Measurements from ENCODE around the gene NQO1.
"Not testable (repeated sequence)": the region's sequence is repeated elsewhere in the genome, so short reads cannot be mapped to it uniquely, and the experiment has no call there.

Gene NQO1

GRCh38 chr16:69726313-69727060 is at the start of gene NQO1:
TSS of gene NQO1 (minus strand) at chr16:69726560. CDS start at chr16:69726439, 121 bp downstream.
- DNase-seq: peak; percentile 87

DNA sequence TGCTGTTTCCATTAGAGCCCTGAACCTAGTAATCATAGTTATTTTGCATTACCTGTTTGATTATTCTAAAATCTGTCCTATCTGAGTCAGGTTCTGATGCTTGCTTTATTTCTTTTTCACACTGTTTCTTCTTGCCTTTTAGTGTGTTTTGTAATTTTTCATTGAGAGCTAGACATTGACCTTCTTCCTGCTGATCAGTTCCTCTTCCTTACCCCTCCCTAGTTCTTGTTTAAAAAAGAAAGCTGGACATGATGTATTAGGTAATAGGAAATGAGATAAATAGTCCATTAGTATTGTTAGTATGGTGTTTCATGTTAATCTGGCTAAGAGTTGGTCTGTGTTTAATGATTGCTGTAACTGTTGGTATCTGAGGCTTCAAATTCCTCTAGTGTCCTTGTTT is 49.2 kb upstream of the NQO1 start:
- DNase-seq: no peak

DNA sequence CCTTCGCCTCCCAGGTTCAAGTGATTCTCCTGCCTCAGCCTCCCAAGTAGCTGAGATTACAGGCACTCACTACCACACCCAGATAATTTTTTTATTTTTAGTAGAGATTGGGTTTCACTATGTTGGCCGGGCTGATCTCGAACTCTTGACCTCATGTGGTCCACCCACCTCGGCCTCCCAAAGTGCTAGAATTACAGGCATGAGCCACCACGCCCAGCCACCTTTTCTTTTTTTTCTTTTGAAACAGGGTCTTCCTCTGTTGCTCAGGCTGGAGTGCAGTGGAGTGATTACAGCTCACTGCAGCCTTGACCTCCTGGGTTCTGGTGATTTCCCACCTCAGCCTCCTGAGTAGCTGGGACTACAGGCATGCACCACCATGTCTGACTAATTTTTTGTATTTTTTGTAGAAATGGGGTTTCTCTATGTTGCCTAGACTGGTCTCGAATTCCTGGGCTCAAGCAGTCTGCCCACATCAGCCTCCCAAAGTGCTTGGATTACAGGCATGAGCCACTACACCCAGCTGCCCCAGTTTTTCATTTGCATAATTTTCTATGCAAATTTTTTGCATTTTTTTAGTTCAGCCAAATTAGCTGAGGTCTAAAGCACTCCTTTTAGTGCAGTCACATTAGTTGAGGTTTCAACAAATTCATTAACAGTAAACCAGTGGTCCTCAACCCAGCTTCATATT is 47.0 kb upstream of the NQO1 start:
- DNase-seq: no peak

- no peak for DNase-seq
Observed at GRCh38 chr16:69771651-69771967, 45.2 kb upstream of the NQO1 start.

DNA sequence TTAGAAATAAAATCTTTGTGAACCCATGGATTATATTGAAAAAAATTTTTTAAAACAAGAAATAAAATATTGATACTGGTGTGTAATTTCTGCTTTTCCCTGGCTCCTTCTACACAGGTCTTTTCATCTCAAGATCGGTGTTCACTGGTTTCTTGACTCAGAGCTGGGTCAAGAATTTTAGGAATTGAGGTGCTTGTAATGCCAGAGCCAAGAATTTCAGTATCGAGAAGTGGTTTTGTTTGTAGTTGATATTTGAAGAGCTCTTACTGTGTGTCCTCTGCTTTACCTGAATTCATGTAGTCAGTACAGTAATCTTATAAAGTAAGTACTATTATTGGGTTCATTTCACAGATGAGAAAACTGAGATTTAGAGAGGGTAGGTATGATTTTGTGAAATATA is 43.0 kb upstream of the NQO1 start:
- no peak for DNase-seq

- no peak for DNase-seq
Observed at GRCh38 chr16:69768666-69769065, 42.3 kb upstream of the NQO1 start.

GRCh38 chr16:69767459-69768229 is 41.3 kb upstream of the NQO1 start:
- no peak for DNase-seq

- DNase-seq: no peak
Observed at GRCh38 chr16:69763599-69763942, 37.2 kb upstream of the NQO1 start.

DNA sequence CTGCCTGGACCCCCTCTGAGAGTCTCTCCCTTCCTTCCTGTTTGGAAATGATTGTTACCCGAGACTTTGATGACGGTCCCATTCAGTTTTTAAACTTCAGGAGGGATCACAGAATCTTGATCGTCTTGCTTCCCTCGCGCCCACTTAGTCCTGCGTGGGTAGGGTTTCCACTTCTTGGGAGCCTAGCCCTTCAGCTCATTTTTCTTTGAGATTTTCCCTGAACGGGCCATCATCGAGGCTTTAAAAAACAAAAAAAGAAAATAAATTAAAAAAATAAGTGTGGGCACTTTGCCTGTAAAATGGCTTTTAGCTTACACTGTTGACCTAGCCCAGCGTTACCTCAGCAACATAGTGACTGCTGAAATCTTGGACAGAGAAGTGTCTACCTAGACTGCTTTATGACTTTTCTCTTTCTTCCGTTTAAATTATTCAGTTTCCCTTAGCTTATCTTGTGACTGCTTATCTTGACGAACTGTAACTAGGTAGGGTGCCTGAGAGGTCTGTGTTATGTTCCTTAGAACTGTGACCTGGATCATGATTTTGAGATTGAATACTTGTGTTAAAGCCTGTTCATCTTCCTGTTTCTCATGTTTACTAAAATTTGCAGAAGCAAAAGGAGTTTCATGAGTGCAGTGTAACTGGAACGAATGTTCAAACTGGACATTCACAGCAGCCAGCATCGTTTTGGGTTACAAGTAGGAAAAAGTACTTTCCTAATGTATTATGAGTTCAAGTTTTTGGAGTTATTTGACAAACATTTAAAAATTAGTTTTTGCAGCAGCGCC is 36.6 kb upstream of the NQO1 start:
- DNase-seq: peak; percentile 29

GRCh38 chr16:69761983-69762813 is 35.8 kb upstream of the NQO1 start, which contains the start of gene WWP2:
TSS of gene WWP2 (plus strand) at chr16:69762332. CDS start at chr16:69787011, 24,679 bp downstream.
- DNase-seq: peak; percentile 84

- not testable (repeated sequence) for DNase-seq
Observed at GRCh38 chr16:69757375-69757774, 31.0 kb upstream of the NQO1 start.

DNA sequence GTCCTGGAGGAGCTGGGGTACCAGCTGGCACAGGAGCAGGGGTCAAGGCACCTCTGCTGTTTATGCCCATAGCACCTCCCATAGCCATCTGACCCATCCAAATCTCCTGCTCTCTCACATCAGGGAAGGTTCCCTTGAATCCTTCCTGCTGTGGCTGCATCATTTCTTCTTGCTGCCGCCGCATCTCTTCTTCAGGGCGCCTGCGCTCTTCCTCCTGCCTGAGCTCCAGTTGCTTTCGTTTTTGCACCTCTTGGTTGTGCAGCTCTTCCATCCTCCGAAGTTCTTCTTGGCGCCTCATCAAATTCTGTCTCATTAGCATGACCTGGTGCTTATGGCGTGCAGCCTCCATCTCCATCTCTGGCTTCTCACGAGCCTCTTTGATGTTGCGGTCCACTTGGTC is 30.3 kb upstream of the NQO1 start:
- DNase-seq: no peak

DNA sequence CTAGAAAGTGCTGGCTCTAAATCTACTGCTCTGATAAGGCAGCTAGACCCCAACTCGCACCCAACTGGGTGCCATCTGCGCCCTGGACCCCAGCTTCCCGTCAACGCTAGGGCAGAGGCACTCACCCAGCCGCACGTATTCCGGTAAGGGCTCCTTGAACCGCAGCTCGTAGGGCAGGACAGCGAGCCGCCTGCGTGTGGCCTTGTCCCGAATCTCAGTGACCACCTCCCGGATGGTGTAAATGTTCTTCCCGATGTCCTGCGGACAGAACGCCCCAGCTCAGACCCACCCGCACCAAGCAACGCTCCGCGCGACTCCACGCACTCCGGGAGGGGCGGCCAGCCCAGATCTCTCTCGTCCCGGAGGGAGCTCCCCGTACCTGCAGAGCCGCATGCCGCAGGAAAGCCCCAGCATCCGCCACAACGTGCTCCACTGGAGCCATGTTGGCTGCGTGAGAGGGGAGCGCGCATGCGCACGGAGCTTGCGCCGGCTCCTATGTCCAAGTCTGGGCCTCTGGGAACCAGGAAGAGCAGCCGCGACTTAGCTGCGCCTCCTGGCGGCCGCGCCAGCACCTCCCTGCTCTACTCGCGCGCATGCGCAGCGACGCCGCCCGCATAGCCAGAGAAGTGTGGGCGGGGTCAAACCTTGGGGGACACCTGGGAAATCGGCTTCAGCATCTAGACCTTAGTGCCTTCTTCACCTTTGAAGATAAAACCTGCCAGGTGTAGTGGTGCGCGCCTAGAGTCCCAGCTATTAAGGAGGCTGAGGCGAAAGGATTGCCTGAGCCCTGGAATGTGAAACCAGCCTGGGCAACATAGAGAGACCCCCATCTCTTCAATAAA is 28.3 kb upstream of the NQO1 start, which contains the start of gene NOB1:
Gene NOB1, minus strand, starts transcription at position 458 of the 842 bp plus-strand sequence. Its CDS starts 16 bp downstream, at position 442.
- peak; percentile 98 for DNase-seq

DNA sequence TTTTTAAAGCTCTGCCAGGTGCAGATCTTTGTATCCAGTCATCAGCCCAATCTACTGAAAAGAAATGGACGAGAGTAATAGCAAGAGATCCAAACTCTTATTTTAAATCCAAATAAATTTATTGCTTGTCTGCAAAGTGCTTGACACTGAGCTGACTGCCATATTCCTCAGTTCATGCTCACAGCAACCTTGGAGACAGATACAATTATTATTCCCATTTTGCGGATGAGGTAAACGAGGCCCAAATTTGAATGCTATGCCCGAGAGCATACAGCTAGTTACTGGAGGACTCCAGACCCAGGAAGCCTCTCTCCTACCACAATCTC is 27.7 kb upstream of the NQO1 start:
- no peak for DNase-seq

- no peak for DNase-seq
Observed at GRCh38 chr16:69748694-69749345, 22.5 kb upstream of the NQO1 start.

DNA sequence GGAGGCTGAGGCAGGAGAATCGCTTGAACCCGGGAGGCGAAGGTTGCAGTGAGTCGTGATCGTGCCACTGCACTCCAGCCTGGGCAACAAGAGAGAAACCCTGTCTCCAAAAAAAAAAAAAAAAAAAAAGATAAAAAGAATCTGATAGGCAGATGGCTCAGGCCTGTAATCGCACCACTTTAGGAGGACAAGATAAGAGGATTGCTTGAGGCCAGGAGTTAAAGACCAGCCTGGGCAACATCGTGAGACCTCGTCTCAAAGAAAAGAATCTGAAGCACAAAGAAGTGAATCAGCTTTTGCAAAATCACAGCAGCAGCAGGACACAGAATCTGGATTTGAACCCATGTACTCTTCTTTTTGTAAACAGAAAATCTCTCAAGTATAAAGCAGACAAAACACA is 20.8 kb upstream of the NQO1 start:
- no peak for DNase-seq

DNA sequence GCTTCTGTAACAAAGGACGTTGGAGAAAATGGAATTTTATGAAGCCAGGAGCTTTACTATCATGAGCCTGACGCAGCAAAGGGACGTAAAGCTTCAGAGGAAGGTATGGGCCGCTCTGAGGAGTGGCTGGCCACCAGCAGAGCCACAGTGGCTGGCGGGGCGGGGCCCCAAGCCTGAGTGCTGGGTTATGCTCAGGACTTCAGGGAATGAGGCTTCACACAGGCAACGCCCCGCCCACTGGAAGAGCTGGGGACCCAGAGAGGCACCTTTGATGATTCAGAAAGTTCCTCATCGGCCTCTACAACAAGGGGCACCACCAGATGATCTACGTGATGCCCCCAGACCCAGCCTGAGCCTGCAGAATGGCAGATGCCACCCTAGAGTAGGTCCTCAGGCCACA is 19.6 kb upstream of the NQO1 start:
- DNase-seq: no peak

GRCh38 chr16:69745232-69745612 is 18.9 kb upstream of the NQO1 start:
- DNase-seq: no peak

DNA sequence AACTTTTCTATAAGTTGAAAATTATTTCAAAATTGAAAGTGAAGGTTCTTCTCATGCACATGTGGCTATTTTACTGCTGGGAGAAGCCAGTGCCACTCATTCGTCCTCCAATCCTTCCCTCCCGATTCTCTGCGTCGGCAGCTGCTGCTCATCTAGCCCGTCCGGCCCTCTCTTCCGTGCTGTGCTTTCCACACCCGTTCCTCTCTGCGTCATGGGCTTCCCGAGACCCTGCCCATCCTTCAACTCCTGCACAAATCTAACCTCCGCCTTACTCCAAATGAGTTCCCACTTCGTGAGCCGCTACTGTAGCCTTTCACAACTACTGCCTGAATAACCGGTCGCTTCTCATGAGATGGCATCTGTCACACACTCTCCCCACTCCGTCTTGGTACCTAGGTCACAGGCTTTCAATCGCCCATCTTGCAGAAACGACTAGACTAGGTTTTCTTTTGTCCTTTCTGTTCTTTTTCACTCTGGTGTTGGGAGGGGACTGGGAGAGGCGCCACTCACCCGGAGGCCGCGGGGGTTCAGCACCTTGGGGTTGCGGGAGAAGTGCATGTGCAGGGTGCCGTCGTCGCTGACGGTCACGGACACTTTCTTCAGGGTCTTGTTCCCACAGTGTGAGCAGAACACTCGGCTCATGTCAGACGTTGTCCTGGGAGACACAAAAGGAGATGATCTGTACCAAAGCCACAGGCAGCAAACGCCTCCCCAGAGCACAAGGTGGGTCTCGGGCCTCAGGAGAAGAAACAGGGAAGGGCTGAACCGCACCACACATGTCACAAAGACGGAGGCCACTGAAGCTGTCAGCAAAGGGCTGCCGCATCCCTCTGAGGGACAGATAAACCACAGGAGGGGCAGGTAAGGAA is 18.2 kb upstream of the NQO1 start:
- DNase-seq: no peak

All from CD4-positive, alpha-beta T cell treated with Interleukin-12 subunit alpha and Interleukin-12 subunit beta, for 1 hour (primary cell).